Hepatocyte (in vitro differentiated cells): Measurements from ENCODE around the gene KLHL26.

Experiments used
- CTCF ChIP-seq: fragments of 200-600 bp; sonication (generic); IDR thresholded peaks from 2 replicates; pipeline ENCODE4 v1.5.1; 2016; ENCODE audit warnings: antibody characterized with exemption, mild to moderate bottlenecking; ENCODE audit not compliant: poor library complexity
- EZH2 ChIP-seq: fragments of 200-600 bp; sonication (generic); IDR thresholded peaks from 2 replicates; pipeline ENCODE4 v1.6.1; 2016; ENCODE audit warnings: antibody characterized with exemption, mild to moderate bottlenecking, borderline replicate concordance

DNA sequence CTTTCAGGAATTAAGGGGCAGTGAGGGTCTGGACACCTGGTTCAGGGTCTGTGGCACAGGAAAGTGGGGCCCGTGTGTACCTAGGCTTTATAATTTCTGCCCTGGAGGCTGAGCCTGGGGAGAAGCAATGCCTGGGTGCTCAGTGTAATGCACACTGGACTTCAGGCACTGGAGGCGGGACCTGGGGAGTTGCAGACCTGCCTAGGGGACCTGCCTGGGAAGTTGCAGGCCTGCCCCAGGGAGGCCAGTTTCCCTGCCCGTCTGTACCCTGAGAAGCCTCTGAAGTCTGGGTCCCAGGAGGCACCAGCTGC lies 26.6 kb upstream of the KLHL26 start:
- no peak for TF ChIP-seq CTCF
- TF ChIP-seq EZH2: no peak
